H1 (cell line): ENCODE measurements around the gene DUS1L. TPM values are rescaled to one million over a fixed set of nuclear protein-coding genes. Genes with fewer than 3 reads are reported as not detected.

Source experiments
- CTCF ChIA-PET: fragments of 300-600 bp; sonication (Branson Sonifier 250); formaldehyde crosslinking; loops from one replicate; lab custom pipeline; 2021; ENCODE audit not compliant: partially characterized antibody; lab: Charles Lee
- POLR2A ChIA-PET: fragments of 300-600 bp; sonication (Branson Sonifier 250); formaldehyde crosslinking; loops from one replicate; lab custom pipeline; 2021; ENCODE audit warnings: inconsistent platforms; ENCODE audit not compliant: partially characterized antibody; lab: Charles Lee
- DNase-seq, 2 experiments: peaks; one replicate each; pipeline versions ENCODE4 v3.0.0 to v3.0.0-alpha.2; 2010 to 2022; ENCODE audit warnings: low spot score in 2 of 2, low read depth in 1 of 2, mixed read lengths in 1 of 2
- FAIRE-seq: peaks from 2 replicates; lab custom pipeline; 2011; peaks lifted over from hg19 to GRCh38; lab: Jason Lieb, UNC
- H2AFZ ChIP-seq: 2 replicates; pipeline ENCODE4 v1.8.1; 2012; ENCODE audit warnings: low read length, inconsistent platforms
- H2AK5ac ChIP-seq: 2 replicates; pipeline ENCODE4 v1.6.1; 2013; ENCODE audit warnings: low read depth, low read length
- H2BK120ac ChIP-seq: replicated peaks from 2 replicates; pipeline ENCODE3; 2013; ENCODE audit warnings: low read depth, low read length, inconsistent platforms
- H2BK12ac ChIP-seq: 2 replicates; pipeline ENCODE4 v1.6.1; 2013; ENCODE audit warnings: low read depth, low read length
- H2BK15ac ChIP-seq: 2 replicates; pipeline ENCODE4 v1.6.1; 2013; ENCODE audit warnings: low read length
- H2BK20ac ChIP-seq: 2 replicates; pipeline ENCODE4 v1.6.1; 2013; ENCODE audit warnings: low read length
- H2BK5ac ChIP-seq: 2 replicates; pipeline ENCODE4 v1.6.1; 2013; ENCODE audit warnings: low read depth, low read length
- H3K14ac ChIP-seq: 2 replicates; pipeline ENCODE4 v1.6.1; 2013; ENCODE audit warnings: inconsistent platforms; ENCODE audit not compliant: insufficient read length
- H3K18ac ChIP-seq: 2 replicates; pipeline ENCODE4 v1.6.1; 2013; ENCODE audit warnings: low read length; ENCODE audit errors: extremely low read depth
- H3K23ac ChIP-seq: 2 replicates; pipeline ENCODE4 v1.6.1; 2013; ENCODE audit warnings: inconsistent platforms; ENCODE audit not compliant: insufficient read length
- H3K23me2 ChIP-seq: 2 replicates; pipeline ENCODE4 v1.6.1; 2013; ENCODE audit warnings: low read depth, low read length
- H3K27ac ChIP-seq: 2 replicates; pipeline ENCODE4 v1.6.1; 2011; ENCODE audit warnings: low read depth, low read length, inconsistent platforms
- H3K27me3 ChIP-seq, 4 experiments: replicated peaks in 1 of 4; 1 replicate in 1 of 4; 2 replicates in 3 of 4; pipeline versions ENCODE4 v1.6.1 to v1.8.1; 2011 to 2013; ENCODE audit warnings: low read length in 3 of 4, mild to moderate bottlenecking in 3 of 4, inconsistent platforms in 2 of 4, mixed read lengths in 2 of 4, moderate library complexity in 1 of 4; ENCODE audit not compliant: control insufficient read depth in 3 of 4, insufficient read depth in 3 of 4; ENCODE audit errors: extremely low read depth in 1 of 4
- H3K36me3 ChIP-seq, 4 experiments: 2 replicates each; pipeline versions ENCODE4 v1.6.1 to v1.8.1; 2011 to 2013; ENCODE audit warnings: mild to moderate bottlenecking in 4 of 4, low read length in 3 of 4, moderate library complexity in 2 of 4, control low read depth in 1 of 4, inconsistent platforms in 1 of 4; ENCODE audit not compliant: insufficient read depth in 4 of 4, control insufficient read depth in 2 of 4
- H3K4ac ChIP-seq: replicated peaks from 2 replicates; pipeline ENCODE3; 2013; ENCODE audit warnings: low read length, low read depth, mixed read lengths, inconsistent platforms; ENCODE audit not compliant: insufficient read length
- H3K4me1 ChIP-seq, 4 experiments: replicated peaks in 1 of 4; 1 replicate in 1 of 4; 2 replicates in 3 of 4; pipeline versions ENCODE4 v1.6.1 to v1.8.1; 2011 to 2013; ENCODE audit warnings: low read length in 3 of 4, inconsistent platforms in 2 of 4, mixed read lengths in 1 of 4; ENCODE audit not compliant: insufficient read depth in 4 of 4, control insufficient read depth in 3 of 4
- H3K4me2 ChIP-seq, 2 experiments: 2 replicates each; pipeline versions ENCODE4 v1.6.1 to v1.8.1; 2011 to 2013; ENCODE audit warnings: low read depth in 2 of 2, low read length in 2 of 2, control low read depth in 1 of 2, inconsistent platforms in 1 of 2, mild to moderate bottlenecking in 1 of 2; ENCODE audit not compliant: insufficient read depth in 1 of 2
- H3K4me3 ChIP-seq, 4 experiments: fragments of 200-600, 300-600 bp in 1 of 4; sonication (generic), shearing (Covaris generic), sonication (Bioruptor Twin) in 1 of 4; 2 replicates each; pipeline versions ENCODE4 v1.5.1 to v1.8.1; 2011 to 2016; ENCODE audit warnings: low read length in 4 of 4, low read depth in 3 of 4, control low read depth in 2 of 4, inconsistent platforms in 2 of 4, mild to moderate bottlenecking in 2 of 4, mixed read lengths in 1 of 4, moderate library complexity in 1 of 4; ENCODE audit not compliant: insufficient read depth in 2 of 4; ENCODE audit errors: extremely low read depth in 1 of 4
- H3K56ac ChIP-seq: replicated peaks from 2 replicates; pipeline ENCODE3; 2013; ENCODE audit warnings: low read depth, mild to moderate bottlenecking, mixed read lengths, low read length, inconsistent platforms; ENCODE audit not compliant: insufficient read length
- H3K79me1 ChIP-seq: 2 replicates; pipeline ENCODE4 v1.6.1; 2013; ENCODE audit warnings: low read depth, low read length, control low read depth
- H3K79me2 ChIP-seq, 2 experiments: 2 replicates each; pipeline versions ENCODE4 v1.6.1 to v1.8.1; 2012 to 2013; ENCODE audit warnings: low read length in 2 of 2, mild to moderate bottlenecking in 2 of 2, inconsistent platforms in 1 of 2; ENCODE audit not compliant: insufficient read depth in 2 of 2, control insufficient read depth in 1 of 2
- H3K9ac ChIP-seq, 4 experiments: replicated peaks in 1 of 4; 1 replicate in 1 of 4; 2 replicates in 3 of 4; pipeline versions ENCODE4 v1.6.1 to v1.8.1; 2011 to 2013; ENCODE audit warnings: low read depth in 3 of 4, low read length in 3 of 4, control low read depth in 2 of 4, mild to moderate bottlenecking in 2 of 4, moderate library complexity in 2 of 4, inconsistent platforms in 1 of 4; ENCODE audit errors: extremely low read depth in 1 of 4
- H3K9me3 ChIP-seq, 2 experiments: 2 replicates each; pipeline versions ENCODE4 v1.6.1 to v1.8.1; 2012 to 2013; ENCODE audit warnings: mild to moderate bottlenecking in 2 of 2, moderate library complexity in 2 of 2, control low read depth in 1 of 2, inconsistent platforms in 1 of 2, low read depth in 1 of 2, low read length in 1 of 2, mixed read lengths in 1 of 2; ENCODE audit not compliant: insufficient read depth in 2 of 2
- H4K20me1 ChIP-seq, 2 experiments: replicated peaks in 1 of 2; 2 replicates each; pipeline versions ENCODE3 to v1.8.1; 2011 to 2013; ENCODE audit warnings: inconsistent platforms in 2 of 2, low read length in 2 of 2, mild to moderate bottlenecking in 1 of 2; ENCODE audit not compliant: insufficient read depth in 2 of 2, control insufficient read depth in 1 of 2
- H4K5ac ChIP-seq: 2 replicates; pipeline ENCODE4 v1.6.1; 2013; ENCODE audit warnings: low read length, low read depth, mixed read lengths, inconsistent platforms; ENCODE audit not compliant: insufficient read length
- H4K8ac ChIP-seq: 2 replicates; pipeline ENCODE4 v1.8.0; 2013; ENCODE audit warnings: mild to moderate bottlenecking, moderate library complexity, low read length, inconsistent platforms; ENCODE audit not compliant: insufficient read depth; ENCODE audit errors: extremely low read depth
- H4K91ac ChIP-seq: replicated peaks from 2 replicates; pipeline ENCODE3; 2013; ENCODE audit warnings: low read length, mixed read lengths, inconsistent platforms; ENCODE audit not compliant: insufficient read length
- BCL11A ChIP-seq, 2 experiments: IDR thresholded peaks; one replicate each; pipeline ENCODE4 v1.6.1; 2011; ENCODE audit warnings: low read depth in 2 of 2, low read length in 2 of 2, mild to moderate bottlenecking in 2 of 2
- HDAC2 ChIP-seq, 2 experiments: fragments of 300-600 bp in 1 of 2; sonication (generic) in 1 of 2; IDR thresholded peaks; 2 replicates each; pipeline ENCODE4 v1.6.1; 2011 to 2012; ENCODE audit warnings: low read depth in 2 of 2, low read length in 2 of 2, mild to moderate bottlenecking in 2 of 2, moderate library complexity in 2 of 2, borderline replicate concordance in 1 of 2, inconsistent platforms in 1 of 2
- JUN ChIP-seq: IDR thresholded peaks from 2 replicates; pipeline ENCODE4 v1.6.1; 2011; ENCODE audit warnings: low read depth, mild to moderate bottlenecking, improper control_type of control experiment, low read length
- MAX ChIP-seq: IDR thresholded peaks from 2 replicates; pipeline ENCODE4 v1.6.1; 2012; ENCODE audit warnings: inconsistent platforms
- NANOG ChIP-seq: IDR thresholded peaks from 2 replicates; pipeline ENCODE4 v1.6.1; 2011; ENCODE audit warnings: low read length, low read depth, mild to moderate bottlenecking, inconsistent platforms; ENCODE audit not compliant: insufficient read depth, poor library complexity, severe bottlenecking
- NRF1 ChIP-seq: IDR thresholded peaks from 2 replicates; pipeline ENCODE4 v1.6.1; 2011; ENCODE audit warnings: mild to moderate bottlenecking, low read depth, low read length, improper control_type of control experiment
- PHF8 ChIP-seq: fragments of 200-600 bp; sonication (generic); conservative IDR thresholded peaks from 2 replicates; pipeline ENCODE4 v1.7.1; 2012; ENCODE audit warnings: low read depth, mild to moderate bottlenecking, inconsistent platforms, low read length, moderate library complexity
- SAP30 ChIP-seq: fragments of 300-600 bp; sonication (generic); IDR thresholded peaks from 2 replicates; pipeline ENCODE4 v1.7.1; 2012; ENCODE audit warnings: low read length, moderate library complexity, mild to moderate bottlenecking, inconsistent platforms; ENCODE audit not compliant: insufficient read depth, insufficient replicate concordance
- SP4 ChIP-seq: IDR thresholded peaks from 2 replicates; pipeline ENCODE4 v1.6.1; 2012; ENCODE audit warnings: low read length, inconsistent platforms
- ZNF274 ChIP-seq: IDR thresholded peaks from 2 replicates; pipeline ENCODE4 v1.7.0; 2012; ENCODE audit warnings: low read length, borderline replicate concordance; ENCODE audit errors: extremely low read depth
- WGBS, 2 experiments: shearing (Covaris generic) in 1 of 2; methylation state at CpG; one replicate each; pipeline versions ENCODE4 v1.1.6 to v1.1.7; 2013 to 2015; ENCODE audit warnings: low lambda C conversion rate in 2 of 2, mixed read lengths in 2 of 2, inconsistent platforms in 1 of 2, low coverage in 1 of 2, missing lambda C conversion rate in 1 of 2; ENCODE audit not compliant: insufficient replicate concordance in 2 of 2, insufficient coverage in 1 of 2, insufficient read length in 1 of 2; ENCODE audit errors: extremely low coverage in 1 of 2, missing lambda C conversion rate in 1 of 2; 5-methylcytosine and 5-hydroxymethylcytosine counted together
- polyA plus RNA-seq, 7 experiments: library from polyadenylated mRNA; depleted of rRNA in 3 of 7; stranded (reverse) in 5 of 7; unstranded in 2 of 7; fragments of >200 nt in 5 of 7; fragments of 200-250 nt in 2 of 7; gene quantifications; 1 replicate in 5 of 7; 2 replicates in 1 of 7; 4 replicates in 1 of 7; pipeline versions ENCODE4 v1.2.1 to v1.2.3, GENCODE V29; 2011 to 2013; ENCODE audit warnings: missing spikeins in 2 of 7, mixed read lengths in 2 of 7
- total RNA-seq: library from RNA; stranded (reverse); fragmentation: NEBNext Ultra II Directional; extraction: Animal tissue kit (Norgen Biotek cat#: 25700); gene quantifications from 2 replicates; pipeline ENCODE4 v1.2.1, GENCODE V29; 2021

The DUS1L gene
- total and polyA plus RNA-seq, 2 of the 8 experiments (the other 6 are each of a cell fraction or from before 2014, with no cell fraction given) = 34.5 to 69.1 TPM

DNA sequence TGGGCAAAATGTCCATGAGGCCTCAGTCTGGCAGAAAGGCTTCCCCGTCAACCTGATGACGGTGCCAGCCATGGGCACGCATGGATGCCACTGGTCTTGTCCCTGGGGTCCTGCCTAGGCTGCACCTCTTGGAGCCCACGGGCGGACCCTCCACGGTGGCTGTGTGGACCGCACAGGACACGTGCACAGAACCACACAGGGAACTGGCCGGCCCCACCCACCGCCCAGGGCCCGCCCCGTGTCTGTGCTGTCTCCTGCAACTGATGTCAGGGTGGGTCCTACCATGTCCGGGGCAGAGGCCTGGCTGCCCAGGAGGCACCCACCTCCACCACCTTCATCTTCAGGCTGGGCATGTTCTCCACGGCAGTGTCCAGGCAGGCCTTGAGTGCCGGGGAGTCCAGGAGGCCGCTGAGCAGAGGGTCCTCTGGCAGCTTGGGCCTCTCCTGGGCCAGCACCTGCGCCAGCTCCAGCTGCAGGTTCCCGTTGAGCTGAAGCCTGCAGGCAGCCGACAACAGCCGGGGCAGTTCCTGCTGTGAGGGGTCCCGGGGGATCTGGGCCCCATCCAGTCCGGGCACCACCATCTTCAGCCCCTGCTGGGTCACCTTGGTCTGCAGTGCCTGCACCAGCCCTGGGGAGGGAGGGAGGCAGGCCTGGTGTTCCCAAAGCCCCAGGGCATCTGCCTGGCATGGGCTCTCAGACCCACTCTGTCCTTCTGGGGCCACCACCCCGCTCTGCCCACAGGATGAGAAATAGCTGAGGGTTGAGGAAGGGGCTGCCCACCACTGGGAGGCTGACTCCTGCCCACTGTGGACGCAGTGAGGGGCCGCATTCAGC, 20.5 kb upstream of the DUS1L start:
- FAIRE-seq = no peak
- POLR2A ChIA-PET = interaction anchor here (0.8 to 8.8 kb wide), 8 partner anchors 8 to 89 kb away, joined by 3 to 105 read pairs (median 4); partner anchors contain the start of genes DUS1L, FASN and GPS1
- TF ChIP-seq NRF1 (no peak), HDAC2 (IDR thresholded peaks at IDR 0.05; ENCODE audit: borderline replicate concordance in 1 of 2, low read depth in 2 of 2, low read length in 2 of 2) (no peak), MAX (no peak), NANOG (no peak), JUN (no peak), SP4 (no peak), SAP30 (no peak), BCL11A (IDR thresholded peaks at IDR 0.05; ENCODE audit: low read depth in 2 of 2, low read length in 2 of 2) (no peak), ZNF274 (no peak), PHF8 (no peak)

More for the DNA sequence above, 20.5 kb upstream of the DUS1L start:
- Histone ChIP-seq H3K79me2 (no peaks in the 10 kb centered on the region), H3K14ac (no peak overlapping the region), H3K4me1 (no peaks in the 10 kb centered on the region), H2BK12ac (no peak overlapping the region), H2BK120ac (no peak overlapping the region), H2BK15ac (no peak overlapping the region), H3K36me3 (peaks cover 67 to 98% (median 92%) of the 10 kb centered on the region in 4 experiments), H3K27ac (no peak overlapping the region), H3K4ac (no peak overlapping the region), H3K79me1 (peaks cover 5% of the 10 kb centered on the region; the same call in 1 of the 2 replicates), H4K20me1 (peaks cover 23 to 78% of the 10 kb centered on the region in 2 experiments), H3K56ac (no peak overlapping the region), H3K9ac (no peak overlapping the region), H3K18ac (no peak overlapping the region), H3K4me2 (no peak overlapping the region), H2BK5ac (no peak overlapping the region), H3K4me3 (no peak overlapping the region), H2AK5ac (no peak overlapping the region), H3K27me3 (no peaks in the 10 kb centered on the region), H3K23ac (no peak overlapping the region), H2AFZ (no peak overlapping the region), H2BK20ac (no peak overlapping the region), H4K91ac (no peak overlapping the region), H4K5ac (no peak overlapping the region), H4K8ac (peak overlapping the region; percentile 51; the same call in 1 of the 2 replicates), H3K9me3 (no peaks in the 10 kb centered on the region), H3K23me2 (no peaks in the 10 kb centered on the region)
- CTCF ChIA-PET = interaction anchor here (0.9 to 2.4 kb wide), 4 partner anchors 9 to 68 kb away, joined by 3 to 8 read pairs (median 4); no protein-coding TSS in a partner anchor
- DNase-seq = no peak
- 96% methylated on average over 15 of the region's 25 CpGs; no CpG with 5 or more reads in 1 of the 2 experiments for WGBS, 2 experiments
